Temporal lobe (tissue), 2 donors: ENCODE measurements around the gene XYLB. TPM values are rescaled to one million over a fixed set of nuclear protein-coding genes. Genes with fewer than 3 reads are reported as not detected.

ENCODE experiments used
- small RNA-seq: library from RNA; depleted of rRNA; stranded (forward); fragments of <200 nt; gene quantifications from one replicate; pipeline ENCODE3, GENCODE V24; 2014; ENCODE audit warnings: low replicate concordance
- total RNA-seq: library from RNA; depleted of rRNA; stranded (reverse); fragments of >200 nt; gene quantifications from one replicate; pipeline ENCODE4 v1.2.3, GENCODE V29; 2014

The XYLB gene
- total RNA-seq, 1 donor from 2014 or later: 2.7 TPM

Small RNA genes within 50 kb of the gene (small RNA-seq; reads per million reads assigned to genes)
- gene RNU6-235P: not detected

Other genes starting within 250 kb of the XYLB start
- 22.1 TPM for gene ACAA1, start 209.7 kb upstream of the XYLB start, total RNA-seq
- 6.4 TPM for gene MYD88, start 208.1 kb upstream of the XYLB start, total RNA-seq
- gene OXSR1, start 181.2 kb upstream of the XYLB start, total RNA-seq: 36.4 TPM
- gene SLC22A13, start 81.0 kb upstream of the XYLB start, total RNA-seq: under 0.01 TPM
- gene SLC22A14, start 64.5 kb upstream of the XYLB start, total RNA-seq: 0.25 TPM
- 32.9 TPM for gene ACVR2B, start 107.1 kb downstream of the XYLB start, total RNA-seq
- 15.0 TPM for gene EXOG, start 149.6 kb downstream of the XYLB start, total RNA-seq